GM18861 (cell line): ENCODE measurements around the gene SDF4.

Experiments
- ATAC-seq: cut with Tn5 transposase; IDR thresholded peaks from one replicate; pipeline ENCODE4 v1.9.1; 2021; ENCODE audit not compliant: unreplicated experiment

SDF4 gene, protein sequence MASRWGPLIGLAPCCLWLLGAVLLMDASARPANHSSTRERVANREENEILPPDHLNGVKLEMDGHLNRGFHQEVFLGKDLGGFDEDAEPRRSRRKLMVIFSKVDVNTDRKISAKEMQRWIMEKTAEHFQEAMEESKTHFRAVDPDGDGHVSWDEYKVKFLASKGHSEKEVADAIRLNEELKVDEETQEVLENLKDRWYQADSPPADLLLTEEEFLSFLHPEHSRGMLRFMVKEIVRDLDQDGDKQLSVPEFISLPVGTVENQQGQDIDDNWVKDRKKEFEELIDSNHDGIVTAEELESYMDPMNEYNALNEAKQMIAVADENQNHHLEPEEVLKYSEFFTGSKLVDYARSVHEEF

DNA sequence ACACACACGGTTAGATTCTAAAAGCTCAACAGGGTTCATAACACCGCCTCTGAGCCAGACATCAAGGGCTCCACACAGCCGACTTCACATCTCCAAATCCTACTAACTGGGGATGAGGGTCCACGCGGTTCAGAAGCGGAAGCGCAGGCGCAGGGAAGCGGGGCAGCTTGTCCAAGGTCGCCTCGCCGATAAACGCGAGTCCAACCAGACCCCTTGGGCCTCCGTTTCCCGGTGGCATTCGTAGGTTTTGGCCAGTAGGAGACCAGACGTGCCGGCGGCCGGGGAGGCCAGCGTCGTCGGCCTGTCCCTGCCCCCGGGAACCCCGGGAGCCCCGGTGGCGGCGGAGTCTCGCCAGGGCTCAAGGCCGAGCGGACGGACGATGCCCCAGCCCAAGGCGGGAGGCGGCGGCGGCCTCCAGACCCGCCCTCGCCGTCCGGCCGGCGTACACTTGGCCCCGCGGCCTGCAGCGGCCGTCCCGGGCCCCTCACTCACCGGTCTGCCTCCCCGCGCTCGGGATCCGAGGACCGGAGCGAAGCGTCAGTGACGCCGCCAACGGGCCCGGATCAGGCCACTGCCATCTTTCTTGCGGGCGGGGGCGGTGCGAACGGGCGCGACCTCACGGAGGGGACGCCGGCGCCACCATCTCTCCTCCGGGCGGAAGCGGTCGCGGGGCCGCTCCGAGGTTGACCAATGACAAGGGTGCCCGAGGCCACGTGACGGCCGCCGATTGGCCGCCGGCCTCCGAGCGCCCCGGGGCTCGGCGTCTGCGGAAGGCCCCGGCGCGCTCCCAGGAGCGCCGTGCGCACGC, at the start of gene SDF4:
TSS of gene SDF4 (minus strand) at position 602 of the 808 bp plus-strand sequence. CDS start 3,229 bp downstream, outside the sequence.
- ATAC-seq, result peak; percentile 85

DNA sequence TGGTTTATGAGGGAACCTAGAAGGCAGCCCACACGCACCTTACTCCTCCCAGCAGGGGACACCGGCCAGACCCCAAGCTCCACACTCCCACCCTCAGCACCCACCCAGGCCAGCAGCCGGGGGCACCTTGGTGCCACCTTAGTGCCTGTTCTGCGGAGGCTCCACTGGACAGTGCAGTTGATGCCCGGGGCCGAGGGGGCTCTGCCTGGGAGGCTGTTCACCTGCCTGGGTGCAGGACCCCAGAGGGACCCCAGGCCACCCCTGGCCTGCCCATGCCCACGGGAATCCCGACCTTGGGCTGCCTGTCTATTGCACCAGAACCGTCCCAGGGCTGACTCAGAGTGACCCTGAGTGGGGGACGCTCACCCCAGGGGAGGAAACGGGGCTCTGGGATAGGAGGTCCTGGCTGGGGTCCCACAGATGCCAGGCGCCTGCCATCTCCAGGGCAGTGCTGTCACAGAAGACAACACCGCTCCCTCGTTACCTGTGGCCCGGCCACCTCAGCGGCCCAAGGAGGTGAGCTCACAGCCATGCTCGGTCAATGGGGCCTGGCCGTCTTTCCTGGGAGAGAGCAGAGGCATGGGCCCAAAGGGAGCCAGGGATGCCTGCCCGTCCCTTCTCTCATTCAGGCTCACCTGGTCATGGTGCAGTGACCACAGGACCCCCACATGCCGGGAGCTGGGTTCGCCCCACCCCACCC, 49.1 kb upstream of the SDF4 start:
- no peak for ATAC-seq

DNA sequence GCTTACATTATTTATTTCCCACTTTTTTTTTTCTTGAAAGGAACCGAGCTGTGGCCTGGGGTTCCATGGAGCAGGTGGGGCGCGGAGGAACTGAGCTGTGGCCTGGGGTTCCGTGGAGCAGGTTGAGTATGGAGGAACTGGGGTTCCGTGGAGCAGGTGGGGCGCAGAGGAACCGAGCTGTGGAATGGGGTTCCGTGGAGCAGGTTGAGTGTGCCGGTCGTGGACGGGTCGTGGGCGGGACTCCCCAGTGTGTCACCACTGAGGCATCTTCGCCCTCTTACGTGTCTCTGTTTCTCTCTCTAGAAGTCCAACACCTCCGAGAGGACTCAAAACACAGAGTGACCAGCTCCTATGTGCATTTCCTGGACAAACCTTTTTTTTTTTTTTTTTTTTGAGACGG, 47.2 kb upstream of the SDF4 start:
- no peak for ATAC-seq

DNA sequence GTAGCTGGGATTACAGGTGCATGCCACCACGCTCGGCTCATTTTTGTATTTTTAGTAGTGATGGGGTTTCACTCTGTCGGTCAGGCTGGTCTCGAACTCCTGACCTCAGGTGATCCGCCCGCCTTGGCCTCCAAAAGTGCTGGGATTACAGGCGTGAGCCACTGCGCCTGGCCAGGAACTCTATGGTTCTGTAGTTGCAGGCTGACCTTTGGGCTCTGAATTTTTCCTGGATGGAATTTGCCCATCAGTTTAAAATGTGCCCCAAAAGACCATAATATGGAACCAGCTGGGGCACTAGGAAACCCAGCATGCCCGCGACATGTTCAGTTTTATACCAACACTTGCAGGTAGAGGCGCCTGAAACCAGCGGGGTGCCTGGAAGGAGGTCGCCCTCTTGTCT, 46.8 kb upstream of the SDF4 start:
- ATAC-seq, result no peak

DNA sequence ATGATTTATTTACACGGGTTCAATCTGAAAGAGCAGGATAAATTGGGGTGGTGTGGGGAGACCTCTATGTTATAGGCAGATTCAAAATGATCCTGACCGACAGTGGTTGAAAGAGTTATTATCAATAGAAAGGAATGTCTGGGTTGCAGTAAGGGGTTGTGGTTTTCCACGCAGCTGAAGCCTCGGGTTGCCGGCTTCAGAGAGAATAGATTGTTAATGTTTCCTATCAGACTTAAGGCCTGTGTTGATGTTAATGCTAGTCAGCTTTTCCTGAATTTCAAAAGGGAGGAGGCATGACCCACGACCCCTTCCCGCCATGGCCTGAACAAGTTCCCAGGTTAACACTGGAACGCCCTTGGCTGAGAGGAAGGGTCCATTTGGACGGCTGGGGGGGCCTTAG, 44.0 kb upstream of the SDF4 start:
- no peak for ATAC-seq

DNA sequence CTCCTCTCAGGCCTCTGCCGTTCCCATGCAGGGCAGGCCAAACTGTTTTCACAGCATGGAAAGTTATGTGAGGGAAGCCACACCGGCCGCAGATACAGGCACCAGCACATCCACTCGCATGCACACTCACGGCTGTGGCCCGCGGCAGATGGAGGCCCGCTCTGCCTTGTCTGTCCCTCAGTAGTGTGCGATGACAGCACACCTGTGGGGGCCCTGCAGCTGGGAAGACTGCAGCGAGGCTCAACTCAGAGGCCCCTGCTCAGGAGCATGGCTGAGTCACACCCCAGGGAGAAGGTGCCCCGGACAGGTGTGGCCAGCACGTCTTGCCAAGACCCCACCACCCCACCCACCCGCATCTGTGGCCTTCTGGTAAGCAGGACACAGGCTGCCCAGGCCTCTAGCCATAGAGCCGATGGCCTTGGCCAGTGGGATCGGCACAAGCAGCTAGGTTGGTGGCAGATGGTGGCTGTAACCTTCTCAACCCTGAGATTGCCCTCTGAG, 43.2 kb upstream of the SDF4 start:
- ATAC-seq, result no peak

DNA sequence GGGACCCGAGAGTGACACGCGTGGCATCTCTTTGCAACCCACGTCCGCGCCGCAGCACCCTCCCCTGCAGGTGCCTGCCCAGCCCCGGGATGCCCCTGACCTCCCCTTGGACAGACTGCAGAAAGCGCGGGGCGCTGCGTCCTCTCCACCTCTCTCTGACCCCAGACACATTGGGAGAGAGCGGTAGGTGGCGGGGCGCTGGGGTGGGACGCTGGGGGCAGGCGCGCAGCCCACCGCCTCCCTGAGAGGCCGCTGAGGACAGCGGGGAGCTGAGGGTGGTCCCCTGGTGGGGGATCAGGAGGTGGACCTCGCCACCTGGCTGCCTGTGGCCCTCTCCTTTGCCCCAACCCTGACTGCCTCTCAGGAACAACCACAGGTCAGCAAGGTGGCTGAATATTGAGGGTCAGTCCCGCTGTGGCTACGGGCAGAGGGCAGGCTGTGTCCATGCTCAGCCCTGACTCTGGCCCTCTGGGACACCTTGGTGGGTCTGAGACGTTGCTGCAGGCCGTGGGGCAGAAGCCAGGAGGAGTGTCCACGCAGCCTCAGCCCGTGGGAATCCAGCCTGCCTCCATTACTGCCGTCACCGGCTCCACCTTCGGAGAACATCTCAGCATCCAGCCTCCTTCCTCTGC, 42.6 kb upstream of the SDF4 start:
- ATAC-seq, result no peak

DNA sequence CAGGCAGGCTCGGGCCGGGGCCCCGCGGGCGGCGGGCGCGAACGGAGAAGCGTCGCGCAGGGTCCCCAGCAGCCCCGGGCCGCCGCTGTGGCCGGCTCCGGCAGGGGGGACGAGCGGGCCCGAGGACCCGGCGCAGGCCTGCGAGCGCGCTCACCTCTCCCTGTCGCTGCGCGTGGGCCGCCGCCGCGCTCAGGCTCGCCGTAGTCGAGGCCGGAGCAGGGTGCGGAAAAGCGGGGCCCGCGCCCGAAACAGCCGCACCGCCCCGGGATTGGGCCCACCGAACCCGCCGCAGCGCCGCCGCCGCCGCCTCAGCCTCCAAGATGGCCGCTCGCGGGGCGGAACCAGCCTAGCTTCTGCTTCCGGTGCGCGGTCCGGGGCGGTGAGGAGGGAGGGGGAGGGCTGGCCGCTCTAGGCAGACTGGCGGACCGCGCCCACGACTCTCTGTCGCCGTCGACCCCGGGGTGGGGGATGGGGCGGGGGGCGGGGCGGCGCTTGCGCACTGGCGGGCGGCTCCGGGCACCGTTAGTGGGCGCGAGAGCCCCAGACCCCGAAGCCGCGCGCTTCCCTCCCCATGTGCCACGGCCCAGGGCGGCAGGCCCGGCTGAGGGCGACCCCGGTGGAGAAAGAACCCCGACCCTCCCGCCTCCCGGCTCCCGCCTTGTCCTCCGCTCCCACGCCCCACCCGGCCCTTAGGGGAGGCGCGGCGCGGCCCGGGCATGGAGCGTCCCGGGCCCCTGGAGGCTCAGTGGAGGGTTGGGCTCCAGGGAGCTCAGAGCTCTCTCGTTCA, 41.9 kb upstream of the SDF4 start, which contains the start of gene UBE2J2:
TSS of gene UBE2J2 (minus strand) at position 343 of the 787 bp plus-strand sequence. CDS start 5,862 bp downstream, outside the sequence.
- peak; percentile 58 for ATAC-seq

DNA sequence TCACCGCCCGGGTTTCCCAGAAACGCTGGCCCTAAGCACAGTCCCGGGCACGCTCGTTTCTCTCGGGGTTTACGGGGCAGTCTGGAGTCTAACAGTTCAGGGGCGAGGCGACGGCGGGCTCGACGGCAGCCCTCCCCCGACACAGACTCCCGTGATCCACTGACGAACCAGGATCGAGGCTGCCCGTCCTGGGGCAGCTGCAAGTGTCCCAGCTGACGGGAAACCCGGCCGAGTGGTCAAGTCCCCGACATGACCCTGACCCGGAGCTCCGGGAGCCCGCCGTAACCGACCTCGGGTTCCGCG, 41.4 kb upstream of the SDF4 start:
- peak; percentile 4 for ATAC-seq

DNA sequence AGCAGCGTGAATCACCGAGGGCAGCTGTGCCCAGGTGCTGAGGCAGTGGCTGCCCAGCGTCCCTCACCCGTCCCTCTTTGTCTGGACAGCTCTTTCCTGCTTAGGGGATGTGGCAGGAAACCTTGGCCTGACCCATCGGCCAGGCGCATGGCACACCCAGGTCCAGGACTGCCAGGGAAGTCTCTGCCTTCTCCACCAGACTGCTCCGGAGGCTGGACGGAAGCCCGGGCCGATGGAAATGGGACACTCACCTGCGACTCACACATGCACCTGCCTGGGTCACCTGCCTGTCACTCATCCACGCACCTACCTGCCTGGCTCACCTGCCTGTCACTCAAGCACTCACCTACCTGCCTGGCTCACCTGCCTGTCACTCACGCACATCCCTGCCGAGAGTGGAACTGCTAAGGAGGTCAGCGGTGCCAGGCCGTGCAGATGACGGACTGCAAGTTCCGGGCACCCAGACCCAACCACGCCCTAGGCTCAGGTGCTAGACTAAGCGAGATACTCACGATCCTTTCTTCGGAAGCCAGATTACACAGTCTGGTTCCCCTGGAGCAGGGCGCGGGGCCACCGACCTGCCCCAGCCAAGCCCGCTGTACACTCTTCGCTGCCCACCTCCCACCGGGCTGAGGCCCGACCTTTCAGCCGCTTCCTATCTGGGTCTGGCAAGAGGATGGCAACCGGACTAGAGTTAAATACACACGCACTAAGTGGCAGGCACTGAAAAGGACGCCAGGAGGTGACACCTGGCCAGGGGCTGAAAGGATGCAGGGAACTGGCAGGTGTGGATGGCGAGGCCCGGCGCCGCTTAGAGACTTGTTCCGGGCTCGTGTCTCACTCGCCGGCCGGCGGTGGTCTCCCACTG, 40.8 kb upstream of the SDF4 start:
- no peak for ATAC-seq

DNA sequence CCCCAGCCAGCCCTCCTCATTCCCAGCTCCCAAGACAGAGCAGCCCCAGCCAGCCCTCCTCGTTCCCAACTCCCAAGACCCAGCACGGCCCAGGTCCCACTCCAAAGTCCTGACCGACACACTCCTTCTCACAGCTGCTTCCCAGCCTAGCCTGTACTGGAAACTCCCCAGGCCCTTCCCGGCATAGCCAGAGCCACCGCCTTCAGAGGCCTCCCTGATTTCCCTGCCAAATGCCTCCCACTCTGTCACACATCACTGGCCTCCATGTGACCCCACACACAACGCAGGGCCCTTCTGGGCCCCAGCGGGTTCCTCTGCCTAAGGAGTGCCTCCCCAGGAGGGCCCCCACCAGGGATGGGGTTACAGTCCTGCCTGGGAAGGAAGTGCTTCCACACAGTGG, 39.0 kb upstream of the SDF4 start:
- ATAC-seq, result no peak

DNA sequence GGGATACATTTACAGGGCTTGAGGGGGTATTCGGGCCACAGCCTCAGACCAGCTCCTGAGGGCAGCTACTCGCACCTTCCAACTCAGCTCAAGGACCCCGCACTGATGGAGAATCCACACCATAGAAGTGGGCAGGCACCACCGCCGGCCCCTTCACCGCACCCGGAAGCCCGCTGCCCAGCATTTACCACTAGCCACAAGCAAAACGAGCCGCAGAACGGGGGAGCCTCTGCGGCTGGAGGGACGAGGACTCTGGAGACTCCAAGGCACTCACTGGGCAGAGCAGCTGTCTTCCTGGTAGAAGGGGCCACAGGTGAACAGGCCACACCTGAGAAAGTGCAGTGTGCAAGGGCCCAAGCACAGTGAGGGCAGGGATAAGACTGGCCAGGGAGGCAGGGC, 36.5 kb upstream of the SDF4 start:
- ATAC-seq, result no peak

DNA sequence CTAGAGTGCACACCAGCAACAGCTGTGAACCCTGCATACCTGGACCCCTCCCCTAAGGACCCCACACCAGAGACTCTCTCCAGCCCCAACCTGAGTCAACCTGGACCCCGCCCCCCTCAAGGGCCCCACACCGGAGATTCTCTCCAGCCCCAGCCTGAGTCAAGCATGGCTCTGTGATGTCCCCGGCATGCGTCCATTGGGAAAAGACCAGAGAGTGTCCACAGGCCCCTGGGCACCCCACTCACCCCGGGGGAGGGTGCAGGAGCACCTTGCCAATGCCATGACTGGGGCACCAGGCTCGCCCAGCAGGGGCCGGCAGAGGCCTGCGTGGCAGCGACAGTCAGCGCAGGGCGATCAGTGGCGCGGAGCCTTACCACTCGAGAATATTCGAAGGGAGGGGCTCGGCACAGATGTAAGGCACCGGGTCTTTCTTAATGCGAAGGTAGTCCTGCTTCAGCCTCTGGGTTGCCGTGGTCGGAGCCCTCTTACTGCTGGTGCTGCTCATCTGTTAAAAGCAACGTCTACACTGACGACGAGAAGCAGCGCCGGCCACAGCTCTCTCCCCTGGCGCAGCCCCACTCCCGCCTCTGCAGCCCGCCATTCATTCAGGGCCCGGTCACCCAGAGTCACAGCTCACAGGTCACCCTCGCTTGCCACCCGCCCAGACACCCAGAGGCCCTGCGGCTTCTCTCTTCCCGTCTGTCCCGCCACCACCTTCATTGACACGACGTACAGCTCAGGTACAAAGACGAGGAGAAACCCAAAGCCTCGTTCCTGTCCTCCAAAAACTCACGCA, 35.9 kb upstream of the SDF4 start:
- no peak for ATAC-seq

DNA sequence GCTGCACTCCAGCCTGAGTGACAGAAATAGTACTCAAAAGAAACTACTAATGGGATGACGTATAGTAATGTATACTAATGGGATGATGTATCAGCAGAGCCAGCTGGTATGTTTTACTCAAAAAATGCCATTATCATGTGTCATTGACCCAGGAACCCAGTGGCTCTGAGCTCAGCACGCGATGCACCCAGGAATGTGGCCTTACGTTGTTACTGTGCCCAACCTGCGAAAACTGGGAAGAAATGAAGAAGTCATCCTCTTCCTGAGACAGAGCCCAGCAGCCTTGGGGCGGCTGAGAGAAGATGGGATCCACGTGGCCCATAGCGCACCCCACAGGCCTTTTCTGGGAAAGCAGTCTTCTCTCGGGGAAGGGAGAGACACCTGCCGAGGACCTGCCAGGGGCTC, 33.1 kb upstream of the SDF4 start:
- no peak for ATAC-seq

DNA sequence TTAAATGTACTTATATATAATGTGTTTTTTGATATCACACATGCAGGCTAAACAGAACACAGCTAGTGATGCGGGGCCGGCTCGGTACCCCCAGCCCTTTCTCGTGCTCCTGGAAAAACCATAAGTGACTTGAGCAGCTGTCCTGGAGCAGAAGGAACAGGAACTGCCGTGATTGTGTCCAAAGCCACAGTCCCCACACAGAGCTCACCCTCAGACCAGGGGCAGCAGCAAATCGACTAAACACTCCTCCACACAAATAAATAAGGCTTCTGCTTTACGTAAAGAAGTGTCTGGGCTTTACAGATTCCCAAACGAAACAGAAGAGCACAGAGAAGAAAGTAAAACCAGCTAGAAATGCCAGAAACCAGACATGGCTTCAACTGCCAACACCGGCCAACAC, 32.2 kb upstream of the SDF4 start:
- no peak for ATAC-seq

DNA sequence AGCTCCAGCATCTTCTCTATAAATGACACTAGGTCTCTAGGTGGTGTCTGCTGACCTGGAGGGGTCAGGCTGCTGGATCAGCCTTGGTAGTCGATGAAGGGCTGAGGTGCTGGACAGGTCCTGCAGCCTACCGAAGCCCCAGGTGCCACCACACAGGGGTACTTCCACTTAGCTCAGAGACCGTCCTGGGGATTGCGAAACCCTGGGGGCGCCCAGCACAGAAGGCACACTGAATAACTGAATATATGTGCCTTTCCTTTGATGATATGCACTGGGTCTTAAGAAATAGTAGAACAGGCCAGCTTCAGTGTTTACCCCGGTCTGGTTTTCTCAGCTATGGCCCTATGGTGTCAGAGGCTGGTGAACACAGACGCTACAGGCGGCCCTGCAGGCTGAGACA, 31.0 kb upstream of the SDF4 start:
- no peak for ATAC-seq

DNA sequence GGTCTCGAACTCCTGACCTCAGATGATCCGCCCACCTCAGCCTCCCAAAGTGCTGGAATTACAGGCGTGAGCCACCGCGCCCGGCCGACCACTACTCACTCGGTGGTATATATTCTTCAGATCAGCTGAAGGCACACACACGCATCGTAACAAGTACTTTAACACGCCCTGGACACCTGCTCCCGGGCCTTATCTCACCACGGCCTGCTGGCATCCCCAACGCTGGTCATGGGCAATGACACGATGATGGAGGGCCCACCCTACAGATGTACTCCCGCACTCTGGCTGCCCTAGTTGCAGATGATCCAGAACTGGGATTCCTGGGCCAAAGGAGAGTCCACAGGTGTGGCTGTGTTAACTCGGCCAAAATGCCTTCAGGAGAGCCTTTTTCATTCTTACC, 30.3 kb upstream of the SDF4 start:
- ATAC-seq, result no peak

DNA sequence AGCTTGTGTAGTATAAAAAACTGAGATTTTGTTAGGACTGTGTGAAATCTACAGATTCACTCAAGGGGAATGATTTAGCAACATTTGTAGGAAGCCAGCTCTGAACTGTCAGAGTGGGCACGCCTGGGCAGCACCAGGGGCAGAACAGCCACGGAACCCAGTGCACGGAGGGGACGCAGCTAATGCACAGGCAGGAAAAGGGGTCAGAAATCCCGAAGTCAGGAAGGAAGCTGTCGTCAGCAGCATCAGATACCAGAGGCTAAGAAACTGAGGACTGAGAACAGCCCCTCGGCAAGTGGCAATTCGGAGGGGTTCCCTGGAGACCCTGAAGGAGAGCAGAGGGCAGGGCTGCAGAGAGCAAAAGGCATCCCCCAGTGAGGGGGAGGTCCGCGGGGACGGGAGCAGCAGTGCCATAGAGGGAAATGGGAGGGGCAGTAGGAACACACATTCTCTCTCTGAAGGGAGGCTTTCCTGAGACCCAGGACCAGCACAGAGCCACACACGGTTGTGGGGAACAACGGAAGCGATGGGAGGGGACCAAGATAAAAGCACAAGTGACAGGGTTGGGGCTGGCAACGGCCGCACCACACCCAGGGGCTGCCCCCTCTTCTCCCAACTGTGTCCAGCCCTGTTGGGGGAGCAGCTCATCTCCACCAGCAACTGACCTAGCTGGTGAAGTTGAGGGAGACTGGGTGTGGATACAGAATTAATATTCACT, 29.2 kb upstream of the SDF4 start:
- ATAC-seq, result no peak
